D721Med (cell line): ENCODE data around the gene RNF144A.

Source experiments
- DNase-seq: peaks from one replicate; pipeline ENCODE4 v3.0.0; 2011; ENCODE audit warnings: low spot score; ENCODE audit not compliant: insufficient read length
- FAIRE-seq: peaks from 2 replicates; lab custom pipeline; 2011; peaks lifted over from hg19 to GRCh38; lab: Jason Lieb, UNC
- CTCF ChIP-seq: IDR thresholded peaks from 2 replicates; pipeline ENCODE4 v1.5.1; 2012; ENCODE audit warnings: mild to moderate bottlenecking, control low read depth; ENCODE audit not compliant: insufficient read depth; ENCODE audit errors: missing control alignments

RNF144A gene

GRCh38 chr2:7011356-7012083 lies 94.3 kb downstream of the RNF144A start:
- DNase-seq = no peak
- FAIRE-seq = peak; percentile 25
- no peak for TF ChIP-seq CTCF

DNA sequence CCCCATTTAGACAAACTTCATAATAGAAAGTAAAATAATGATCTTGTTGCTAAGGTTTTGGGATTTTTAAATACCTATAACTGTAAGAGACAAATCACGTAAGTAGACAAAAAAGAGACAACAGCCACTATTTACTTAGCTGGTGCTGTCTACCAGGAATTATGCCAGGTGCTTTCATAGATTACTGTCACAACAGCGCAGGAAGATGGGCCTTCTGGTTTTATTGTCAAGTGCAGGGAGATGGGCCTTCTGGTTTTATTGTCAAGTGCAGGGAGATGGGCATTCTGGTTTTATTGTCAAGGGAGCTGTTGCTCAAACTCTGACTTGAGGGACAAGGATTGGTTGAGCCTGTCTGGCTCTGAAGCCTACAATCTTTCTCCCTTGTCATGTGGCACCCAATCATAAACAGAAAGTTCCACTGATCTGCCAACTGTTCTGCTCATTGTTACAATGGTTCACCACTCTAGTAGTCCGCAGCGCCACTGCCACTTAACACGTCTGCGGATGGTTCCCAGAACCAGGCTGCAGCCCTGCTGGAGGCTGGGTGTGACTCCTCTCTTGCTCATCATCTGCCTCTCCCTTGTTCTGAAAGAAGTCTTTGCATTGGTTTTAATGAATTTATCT lies 95.0 kb downstream of the RNF144A start:
- FAIRE-seq = no peak
- TF ChIP-seq CTCF = no peak
- DNase-seq = no peak

DNA sequence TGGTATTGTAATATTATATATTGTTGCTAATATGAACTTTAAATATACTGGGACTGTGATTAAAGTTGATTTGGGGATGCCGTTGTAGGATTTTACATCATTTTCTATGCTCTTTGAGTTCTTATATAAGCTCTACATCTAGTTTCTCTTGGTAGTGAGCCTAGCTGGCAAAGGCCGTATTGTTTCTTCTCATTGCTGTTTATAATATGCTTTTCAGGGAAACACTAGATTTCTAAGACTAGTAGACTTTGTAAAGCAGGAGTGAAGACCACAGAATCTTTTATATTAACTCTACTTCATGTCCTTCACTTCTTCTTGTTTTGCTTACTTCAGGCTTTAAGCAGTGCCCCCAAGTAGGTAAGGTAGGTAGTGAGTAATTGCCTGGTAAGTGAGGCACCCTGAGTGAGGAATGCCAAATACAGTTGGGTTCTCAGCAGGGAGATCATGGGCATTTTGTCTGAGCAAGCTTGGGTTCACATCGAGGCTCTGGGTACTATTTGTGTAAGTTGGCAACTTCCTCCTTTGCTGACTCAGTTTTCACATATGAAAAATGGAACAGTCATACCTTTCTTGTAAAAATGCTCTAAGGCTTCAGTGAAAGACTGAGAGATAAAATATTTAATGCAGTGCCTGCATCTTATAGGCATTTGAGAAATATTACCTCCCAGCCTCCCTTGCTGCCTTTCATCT lies 96.4 kb downstream of the RNF144A start:
- DNase-seq = no peak
- FAIRE-seq = no peak
- no peak for TF ChIP-seq CTCF

DNA sequence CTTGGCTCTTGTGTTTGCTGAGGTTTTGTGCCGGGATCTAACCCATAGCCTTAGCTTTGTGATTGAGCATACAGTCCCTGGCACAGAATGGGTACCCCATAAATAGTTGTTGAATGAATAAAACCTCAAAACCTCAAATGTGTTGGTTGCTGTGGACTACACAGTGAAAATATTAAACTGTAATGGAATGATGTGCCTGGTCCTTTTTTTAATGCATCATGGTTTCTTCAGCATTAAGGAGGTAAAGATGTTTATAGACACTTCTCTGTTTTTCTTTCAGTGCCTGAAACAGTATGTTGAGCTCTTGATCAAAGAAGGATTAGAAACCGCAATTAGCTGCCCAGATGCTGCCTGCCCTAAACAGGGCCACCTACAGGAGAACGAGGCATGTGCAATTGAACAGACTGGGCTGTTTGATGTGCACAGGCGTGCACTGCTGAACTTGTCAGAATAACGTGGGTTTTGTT lies 97.0 kb downstream of the RNF144A start:
- TF ChIP-seq CTCF = peak; percentile 78
- FAIRE-seq = peak; percentile 95
- no peak for DNase-seq

DNA sequence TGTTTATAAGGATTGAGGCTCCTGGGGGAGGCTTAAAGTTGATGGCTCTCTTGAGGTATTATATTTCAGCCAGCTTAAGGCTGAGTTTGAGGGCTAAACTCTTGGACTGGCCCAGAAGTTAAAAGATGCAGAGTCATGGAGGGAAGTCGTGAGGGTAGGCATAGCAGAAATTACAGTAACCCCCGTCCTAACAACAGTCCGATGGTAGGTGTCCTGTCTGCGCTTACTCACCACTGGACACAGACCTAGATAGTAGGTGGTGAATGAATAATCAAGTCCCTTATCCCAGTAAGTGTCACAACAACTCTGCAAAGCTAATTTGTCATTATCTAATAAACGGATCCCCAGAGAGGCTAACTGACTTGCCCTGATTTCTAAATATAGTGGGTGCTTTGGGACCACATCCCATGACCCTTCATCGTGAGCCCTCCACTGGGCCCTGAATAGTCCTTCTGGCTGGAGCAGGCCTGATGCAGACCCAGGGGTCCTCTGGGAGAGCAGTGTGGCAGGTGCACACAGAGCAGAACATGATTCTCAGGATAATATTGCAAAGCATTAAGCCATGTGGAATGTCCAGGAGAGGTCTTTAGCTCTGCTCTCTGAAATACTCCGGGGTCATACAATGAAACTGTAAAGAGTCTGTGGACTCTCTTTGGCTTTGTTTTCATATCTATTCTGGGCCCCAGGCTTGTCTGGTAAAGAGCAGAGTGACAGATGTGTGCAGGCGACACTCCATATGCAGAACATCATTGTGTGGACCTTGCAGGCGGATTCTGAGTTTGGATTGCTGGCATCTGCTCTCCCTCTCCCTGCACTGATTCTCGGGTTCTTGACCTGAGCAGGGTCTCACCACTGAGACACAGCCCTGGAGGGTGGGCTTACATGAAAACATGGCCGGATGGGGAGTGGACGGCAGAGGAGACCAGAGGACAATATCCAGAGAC lies 98.1 kb downstream of the RNF144A start:
- FAIRE-seq (no peak), DNase-seq (no peak)
- TF ChIP-seq CTCF = no peak

GRCh38 chr2:7016148-7016547 lies 98.9 kb downstream of the RNF144A start:
- DNase-seq (no peak), FAIRE-seq (no peak)
- no peak for TF ChIP-seq CTCF
